GM13976 (cell line): Measurements from ENCODE around the gene COL11A2.

ENCODE experiments used
- DNase-seq: peaks from one replicate; pipeline ENCODE4 v3.0.0; 2012; ENCODE audit warnings: low spot score
- in situ Hi-C: fragments of 300-500 bp; cut with MboI; formaldehyde crosslinking; loops from one replicate; pipeline ENCODE4 v1.12.0; 2022; ENCODE audit warnings: low sequenced_read_pairs, mixed read lengths, inconsistent platforms; ENCODE audit not compliant: unreplicated experiment
- TF ChIP-seq, protein P1 (sequence below): IDR thresholded peaks from 2 replicates; pipeline ENCODE4 v1.5.1; 2012; ENCODE audit warnings: borderline replicate concordance, mild to moderate bottlenecking; ENCODE audit not compliant: insufficient read depth; ENCODE audit errors: extremely low read depth, missing control alignments, control extremely low read depth

Gene COL11A2

DNA sequence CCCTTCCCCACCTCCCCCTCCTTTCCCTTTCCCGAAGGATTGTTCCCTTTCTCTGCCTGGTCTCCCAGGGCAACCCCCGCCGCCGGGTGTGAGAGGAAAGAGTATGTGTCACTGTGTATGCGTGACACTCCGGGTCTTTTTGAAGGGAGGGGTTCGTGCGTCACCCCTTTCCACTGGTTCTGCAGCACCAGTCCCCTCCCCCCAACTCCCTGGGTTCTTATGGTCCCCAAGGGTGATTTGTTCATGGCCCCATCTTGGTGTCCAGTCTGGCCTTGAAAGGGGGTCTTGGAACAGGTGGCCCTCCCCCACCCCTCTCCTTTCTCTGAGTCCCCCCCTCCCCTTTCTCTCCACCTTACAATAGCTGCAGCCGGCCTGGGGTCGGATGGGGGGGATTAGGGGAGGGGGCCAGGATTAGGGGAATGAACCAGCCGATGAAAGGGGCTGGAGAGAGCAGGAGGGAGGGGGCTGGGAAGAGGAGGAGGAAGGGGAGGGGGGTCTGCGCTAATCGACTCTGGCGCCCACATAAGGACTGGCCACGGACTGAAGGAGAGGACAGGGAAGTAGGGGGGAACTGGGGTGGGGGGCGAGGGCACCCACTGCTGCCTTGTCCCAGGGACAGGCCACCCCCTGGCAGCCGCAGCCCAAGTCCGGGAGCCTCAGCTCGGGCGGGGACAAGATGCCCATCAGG lies 14.7 kb upstream of the COL11A2 start:
- in situ Hi-C loops, result no loop called here
- TF ChIP-seq, protein P1, sequence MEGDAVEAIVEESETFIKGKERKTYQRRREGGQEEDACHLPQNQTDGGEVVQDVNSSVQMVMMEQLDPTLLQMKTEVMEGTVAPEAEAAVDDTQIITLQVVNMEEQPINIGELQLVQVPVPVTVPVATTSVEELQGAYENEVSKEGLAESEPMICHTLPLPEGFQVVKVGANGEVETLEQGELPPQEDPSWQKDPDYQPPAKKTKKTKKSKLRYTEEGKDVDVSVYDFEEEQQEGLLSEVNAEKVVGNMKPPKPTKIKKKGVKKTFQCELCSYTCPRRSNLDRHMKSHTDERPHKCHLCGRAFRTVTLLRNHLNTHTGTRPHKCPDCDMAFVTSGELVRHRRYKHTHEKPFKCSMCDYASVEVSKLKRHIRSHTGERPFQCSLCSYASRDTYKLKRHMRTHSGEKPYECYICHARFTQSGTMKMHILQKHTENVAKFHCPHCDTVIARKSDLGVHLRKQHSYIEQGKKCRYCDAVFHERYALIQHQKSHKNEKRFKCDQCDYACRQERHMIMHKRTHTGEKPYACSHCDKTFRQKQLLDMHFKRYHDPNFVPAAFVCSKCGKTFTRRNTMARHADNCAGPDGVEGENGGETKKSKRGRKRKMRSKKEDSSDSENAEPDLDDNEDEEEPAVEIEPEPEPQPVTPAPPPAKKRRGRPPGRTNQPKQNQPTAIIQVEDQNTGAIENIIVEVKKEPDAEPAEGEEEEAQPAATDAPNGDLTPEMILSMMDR, result no peak
- no peak for DNase-seq

DNA sequence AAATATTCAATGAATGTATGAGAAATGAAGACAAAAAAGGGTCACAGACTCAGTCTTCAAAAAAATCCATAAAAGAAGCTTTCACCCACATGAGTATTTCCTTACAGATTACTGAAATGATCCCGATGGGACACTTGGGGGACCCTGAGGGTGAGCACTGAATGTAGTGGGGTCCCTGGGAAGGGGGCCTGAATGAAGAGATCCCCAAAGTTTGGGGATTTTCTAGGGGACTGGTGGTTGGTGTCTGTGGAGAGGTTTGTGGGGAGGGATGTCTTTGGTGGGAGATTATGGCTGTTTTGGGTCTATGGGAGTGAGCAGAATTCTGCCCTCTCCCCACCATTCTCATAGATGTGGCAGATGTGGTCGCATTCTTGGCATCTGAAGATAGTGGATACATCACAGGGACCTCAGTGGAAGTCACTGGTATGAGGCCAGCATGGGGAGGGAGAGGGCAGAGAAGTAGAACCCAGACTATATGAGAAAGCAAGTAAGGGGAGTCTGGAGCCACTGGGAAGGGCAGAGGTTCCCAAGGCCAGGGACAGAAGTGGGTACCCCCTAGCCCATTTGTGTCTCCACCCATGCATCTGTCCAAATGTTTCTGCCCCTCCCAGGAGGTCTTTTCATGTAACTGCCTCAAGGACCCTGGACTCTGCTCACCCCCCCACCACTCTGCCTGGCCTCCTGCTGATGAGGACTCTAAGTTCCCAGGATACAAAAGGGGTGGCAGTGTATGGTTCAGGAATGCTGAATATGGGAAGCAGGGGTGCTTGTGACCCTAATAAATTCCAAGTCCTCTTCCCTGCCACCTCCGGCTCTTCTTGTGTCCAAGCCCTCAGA lies 14.0 kb upstream of the COL11A2 start:
- in situ Hi-C loops, result no loop called here
- DNase-seq, result no peak

DNA sequence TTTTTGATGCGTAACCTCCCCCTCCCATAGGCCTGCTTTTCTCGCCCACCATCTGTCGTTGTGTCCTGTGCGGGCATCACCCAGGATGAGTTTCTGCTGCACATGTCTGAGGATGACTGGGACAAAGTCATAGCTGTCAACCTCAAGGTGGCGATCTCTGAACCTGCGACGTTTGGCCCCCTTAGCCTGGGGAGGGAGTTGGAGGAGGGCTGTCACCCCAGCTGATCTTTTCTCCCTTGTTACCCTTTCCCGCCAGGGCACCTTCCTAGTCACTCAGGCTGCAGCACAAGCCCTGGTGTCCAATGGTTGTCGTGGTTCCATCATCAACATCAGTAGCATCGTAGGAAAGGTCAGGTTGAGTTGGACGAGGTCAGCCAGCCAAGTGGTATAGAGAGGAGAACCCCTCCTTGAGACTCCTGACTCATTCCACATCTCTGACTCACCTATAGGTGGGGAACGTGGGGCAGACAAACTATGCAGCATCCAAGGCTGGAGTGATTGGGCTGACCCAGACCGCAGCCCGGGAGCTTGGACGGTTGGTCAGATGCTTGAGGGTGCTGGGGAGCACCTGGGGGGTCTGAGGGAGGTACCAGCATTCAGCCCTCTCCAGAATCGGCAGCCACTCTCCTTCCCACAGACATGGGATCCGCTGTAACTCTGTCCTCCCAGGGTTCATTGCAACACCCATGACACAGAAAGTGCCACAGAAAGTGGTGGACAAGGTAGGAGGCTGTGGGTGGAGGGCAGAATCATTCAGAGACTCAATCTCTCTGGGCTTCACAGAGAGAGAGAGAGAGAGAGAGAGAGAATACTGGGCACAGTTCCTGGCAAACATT lies 13.1 kb upstream of the COL11A2 start:
- in situ Hi-C loops, result no loop called here
- TF ChIP-seq, protein P1, result peak; percentile 29
- no peak for DNase-seq

More for the DNA sequence above, 14.0 kb upstream of the COL11A2 start:
- TF ChIP-seq, protein P1, result no peak

DNA sequence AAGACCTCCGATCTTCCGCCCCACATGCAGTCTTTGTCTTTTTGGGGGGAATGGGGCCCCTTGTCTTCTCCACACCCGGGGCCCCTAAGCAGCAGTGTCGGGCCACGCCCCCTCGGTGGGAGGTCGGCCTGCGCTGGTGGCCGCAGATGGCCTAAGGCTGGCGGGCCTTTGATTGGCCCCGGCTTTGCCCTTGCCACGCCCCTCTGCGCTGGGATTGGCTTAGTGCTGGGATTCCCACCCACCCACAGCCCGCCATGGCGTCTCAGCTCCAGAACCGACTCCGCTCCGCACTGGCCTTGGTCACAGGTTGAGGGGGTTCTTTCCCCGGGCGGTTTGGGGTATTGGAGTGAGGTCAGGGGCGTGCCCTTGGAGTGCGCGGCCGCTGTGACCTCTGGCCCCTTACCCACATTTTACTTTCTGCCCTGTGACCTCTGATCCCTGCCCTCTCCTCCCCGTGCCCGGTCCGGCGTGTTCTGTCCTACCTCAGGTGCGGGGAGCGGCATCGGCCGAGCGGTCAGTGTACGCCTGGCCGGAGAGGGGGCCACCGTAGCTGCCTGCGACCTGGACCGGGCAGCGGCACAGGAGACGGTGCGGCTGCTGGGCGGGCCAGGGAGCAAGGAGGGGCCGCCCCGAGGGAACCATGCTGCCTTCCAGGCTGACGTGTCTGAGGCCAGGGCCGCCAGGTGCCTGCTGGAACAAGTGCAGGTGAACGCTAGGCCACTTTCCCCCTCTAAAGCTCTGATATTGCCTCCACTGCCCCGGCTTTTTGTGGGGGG lies 12.3 kb upstream of the COL11A2 start, which contains the start of gene HSD17B8:
HSD17B8 (plus strand) TSS at position 241 of the 776 bp plus-strand sequence; CDS start at position 255, 14 bp downstream.
- peak; percentile 96 for DNase-seq
- TF ChIP-seq, protein P1, result no peak

DNA sequence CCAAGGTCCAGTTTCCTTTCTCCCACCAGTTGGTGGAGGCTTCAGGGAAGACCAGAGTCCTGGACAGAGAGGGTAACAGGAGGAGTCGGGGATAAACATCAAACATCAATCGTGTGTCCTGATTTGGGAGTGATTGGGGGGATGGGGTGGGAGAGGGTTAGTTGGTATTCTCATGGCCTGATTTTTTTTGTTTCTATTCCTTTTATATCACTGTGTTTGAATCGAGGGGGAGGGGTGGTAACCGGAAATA lies 11.8 kb upstream of the COL11A2 start:
- TF ChIP-seq, protein P1, result no peak
- in situ Hi-C loops, result no loop called here

More for the DNA sequence above, 12.3 kb upstream of the COL11A2 start, which contains the start of gene HSD17B8:
- in situ Hi-C loops, result no loop called here

More for the DNA sequence above, 11.8 kb upstream of the COL11A2 start:
- DNase-seq, result no peak
